Measurements from ENCODE around the gene CXCR3. TPM values are rescaled to one million over a fixed set of nuclear protein-coding genes. Genes with fewer than 3 reads are reported as not detected.

CXCR3 gene
- total RNA-seq, 1 donor from 2014 or later = not detected

DNA sequence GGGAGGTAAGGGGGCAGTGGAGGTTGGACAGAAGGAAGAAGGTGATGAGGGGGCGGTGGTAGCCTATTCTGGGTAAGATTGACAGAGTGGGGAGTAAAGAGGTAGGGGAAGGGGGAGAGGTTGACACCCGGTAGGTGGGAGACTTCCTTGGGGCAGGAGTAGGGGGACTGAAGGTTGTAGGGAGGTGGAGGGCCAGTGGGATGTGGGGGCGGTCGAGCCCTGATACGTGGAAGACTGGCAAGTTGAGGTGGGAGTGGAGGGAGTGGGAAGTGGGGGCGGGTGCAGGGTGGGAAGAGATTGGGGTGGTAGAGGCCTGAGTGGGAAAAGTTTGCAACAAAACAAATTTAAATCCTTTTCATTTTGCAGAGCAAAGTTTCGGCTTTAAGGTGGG lies 38.3 kb downstream of the CXCR3 start:
- no peak overlapping the region for H3K4me3 Mint-ChIP-seq (ENCODE audit: unreplicated experiment)
- no peaks in the 10 kb centered on the region for H3K4me1 Mint-ChIP-seq (ENCODE audit: unreplicated experiment)
- peaks cover 16% of the 10 kb centered on the region for H3K36me3 Mint-ChIP-seq (ENCODE audit: unreplicated experiment)
- H3K9me3 Mint-ChIP-seq (ENCODE audit: unreplicated experiment) = peaks cover 3% of the 10 kb centered on the region
- TF ChIP-seq, protein P1, sequence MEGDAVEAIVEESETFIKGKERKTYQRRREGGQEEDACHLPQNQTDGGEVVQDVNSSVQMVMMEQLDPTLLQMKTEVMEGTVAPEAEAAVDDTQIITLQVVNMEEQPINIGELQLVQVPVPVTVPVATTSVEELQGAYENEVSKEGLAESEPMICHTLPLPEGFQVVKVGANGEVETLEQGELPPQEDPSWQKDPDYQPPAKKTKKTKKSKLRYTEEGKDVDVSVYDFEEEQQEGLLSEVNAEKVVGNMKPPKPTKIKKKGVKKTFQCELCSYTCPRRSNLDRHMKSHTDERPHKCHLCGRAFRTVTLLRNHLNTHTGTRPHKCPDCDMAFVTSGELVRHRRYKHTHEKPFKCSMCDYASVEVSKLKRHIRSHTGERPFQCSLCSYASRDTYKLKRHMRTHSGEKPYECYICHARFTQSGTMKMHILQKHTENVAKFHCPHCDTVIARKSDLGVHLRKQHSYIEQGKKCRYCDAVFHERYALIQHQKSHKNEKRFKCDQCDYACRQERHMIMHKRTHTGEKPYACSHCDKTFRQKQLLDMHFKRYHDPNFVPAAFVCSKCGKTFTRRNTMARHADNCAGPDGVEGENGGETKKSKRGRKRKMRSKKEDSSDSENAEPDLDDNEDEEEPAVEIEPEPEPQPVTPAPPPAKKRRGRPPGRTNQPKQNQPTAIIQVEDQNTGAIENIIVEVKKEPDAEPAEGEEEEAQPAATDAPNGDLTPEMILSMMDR (IDR thresholded peaks at IDR 0.05) = no peak
- H3K27me3 Mint-ChIP-seq (ENCODE audit: unreplicated experiment) = no peaks in the 10 kb centered on the region
- peak overlapping the region; percentile 3 for H3K27ac Mint-ChIP-seq (ENCODE audit: unreplicated experiment)
- no peak for DNase-seq (ENCODE audit: extremely low spot score, unreplicated experiment)

DNA sequence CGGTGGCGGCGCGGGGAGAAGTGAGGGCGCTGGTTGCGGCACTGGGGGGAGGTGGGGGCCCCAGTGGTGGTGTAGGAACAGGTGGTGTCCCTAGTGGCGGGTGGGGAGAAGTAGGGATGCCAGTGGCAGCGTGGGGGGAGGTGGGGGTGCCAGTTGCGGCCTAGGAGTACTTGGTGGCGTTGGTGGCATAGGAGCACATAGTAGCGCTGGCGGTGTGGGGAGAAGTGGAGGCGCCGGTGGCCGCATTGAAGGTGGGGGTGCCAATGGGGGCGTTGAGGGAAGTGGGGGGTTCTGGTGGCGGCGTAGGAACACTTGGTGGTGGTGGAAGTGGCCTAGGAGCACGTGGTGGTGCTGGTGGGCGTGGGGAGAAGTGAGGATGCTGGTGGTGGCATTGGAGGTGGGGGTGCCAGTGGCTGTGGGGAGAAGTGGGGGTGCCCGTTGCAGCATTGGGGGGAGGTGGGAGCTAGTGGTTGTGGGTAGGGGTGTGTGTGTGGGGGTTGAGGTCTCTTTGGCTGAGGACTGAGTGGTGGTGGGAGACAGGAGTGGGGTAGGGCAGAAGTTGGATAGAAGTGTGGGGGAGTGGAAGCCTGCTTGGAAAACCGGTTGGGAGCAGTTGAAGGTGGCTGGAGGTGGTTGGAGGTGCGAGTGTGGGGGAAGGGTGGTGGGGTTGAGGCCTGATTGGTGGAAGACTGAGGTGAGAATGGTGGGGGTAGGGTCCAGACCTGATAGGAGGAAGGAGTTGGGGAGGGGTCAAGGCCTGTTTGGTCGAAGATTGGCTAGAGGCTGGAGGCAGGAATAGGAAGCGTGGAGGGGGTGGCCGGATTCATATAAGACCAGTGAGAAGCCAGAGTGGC lies 38.9 kb downstream of the CXCR3 start:
- no peak overlapping the region for H3K4me3 Mint-ChIP-seq (ENCODE audit: unreplicated experiment)
- no peaks in the 10 kb centered on the region for H3K27me3 Mint-ChIP-seq (ENCODE audit: unreplicated experiment)
- peaks cover 3% of the 10 kb centered on the region for H3K9me3 Mint-ChIP-seq (ENCODE audit: unreplicated experiment)
- DNase-seq (ENCODE audit: extremely low spot score, unreplicated experiment) = no peak
- H3K4me1 Mint-ChIP-seq (ENCODE audit: unreplicated experiment) = peaks cover under 1% of the 10 kb centered on the region
- peak overlapping the region; percentile 3 for H3K27ac Mint-ChIP-seq (ENCODE audit: unreplicated experiment)
- TF ChIP-seq, protein P1 (IDR thresholded peaks at IDR 0.05) = no peak
- H3K36me3 Mint-ChIP-seq (ENCODE audit: unreplicated experiment) = peaks cover 19% of the 10 kb centered on the region

GRCh38 chrX:71578253-71579135 lies 39.8 kb downstream of the CXCR3 start, which contains the start of gene GCNA:
TSS of gene GCNA (plus strand) at chrX:71578437. CDS start at chrX:71580822, 2,385 bp downstream.
- Mint-ChIP-seq H3K4me3 (ENCODE audit: unreplicated experiment) (no peak within 1 kb of the TSS), H3K27ac (ENCODE audit: unreplicated experiment) (no peak within 1 kb of the TSS), H3K9me3 (ENCODE audit: unreplicated experiment) (peaks cover 3% of the 10 kb centered on the region), H3K27me3 (ENCODE audit: unreplicated experiment) (no peaks in the 10 kb centered on the region), H3K4me1 (ENCODE audit: unreplicated experiment) (peaks cover 2% of the 10 kb centered on the region), H3K36me3 (ENCODE audit: unreplicated experiment) (peaks cover 21% of the 10 kb centered on the region)
- no peak for DNase-seq (ENCODE audit: extremely low spot score, unreplicated experiment)
- TF ChIP-seq, protein P1 (IDR thresholded peaks at IDR 0.05) = no peak

- H3K27ac Mint-ChIP-seq (ENCODE audit: unreplicated experiment) = no peak overlapping the region
Measured at GRCh38 chrX:71577682-71578081, 40.6 kb downstream of the CXCR3 start.

More at GRCh38 chrX:71577682-71578081, 40.6 kb downstream of the CXCR3 start:
- Mint-ChIP-seq H3K4me1 (ENCODE audit: unreplicated experiment) (peaks cover 2% of the 10 kb centered on the region), H3K36me3 (ENCODE audit: unreplicated experiment) (peaks cover 22% of the 10 kb centered on the region), H3K4me3 (ENCODE audit: unreplicated experiment) (no peak overlapping the region), H3K27me3 (ENCODE audit: unreplicated experiment) (no peaks in the 10 kb centered on the region), H3K9me3 (ENCODE audit: unreplicated experiment) (peaks cover 1% of the 10 kb centered on the region)
- no peak for DNase-seq (ENCODE audit: extremely low spot score, unreplicated experiment)
- TF ChIP-seq, protein P1 (IDR thresholded peaks at IDR 0.05) = no peak

Measured in osteocyte (in vitro differentiated cells).